A673 (cell line): ENCODE measurements around the gene ENDOU.

ENCODE experiments used
- EZH2 ChIP-seq: fragments of 200-600 bp; sonication (generic); IDR thresholded peaks from 2 replicates; pipeline ENCODE4 v1.6.1; 2017; ENCODE audit warnings: borderline replicate concordance, low read depth, mild to moderate bottlenecking, mixed read lengths, antibody characterized with exemption, low read length; ENCODE audit not compliant: poor library complexity, severe bottlenecking
- TF ChIP-seq, protein P1 (sequence below): fragments of 300-800, 200-600 bp; sonication (generic); conservative IDR thresholded peaks from 2 replicates; pipeline ENCODE4 v1.5.1; 2017; ENCODE audit warnings: low read depth, mild to moderate bottlenecking, antibody characterized with exemption, low read length, moderate library complexity, mixed read lengths

DNA sequence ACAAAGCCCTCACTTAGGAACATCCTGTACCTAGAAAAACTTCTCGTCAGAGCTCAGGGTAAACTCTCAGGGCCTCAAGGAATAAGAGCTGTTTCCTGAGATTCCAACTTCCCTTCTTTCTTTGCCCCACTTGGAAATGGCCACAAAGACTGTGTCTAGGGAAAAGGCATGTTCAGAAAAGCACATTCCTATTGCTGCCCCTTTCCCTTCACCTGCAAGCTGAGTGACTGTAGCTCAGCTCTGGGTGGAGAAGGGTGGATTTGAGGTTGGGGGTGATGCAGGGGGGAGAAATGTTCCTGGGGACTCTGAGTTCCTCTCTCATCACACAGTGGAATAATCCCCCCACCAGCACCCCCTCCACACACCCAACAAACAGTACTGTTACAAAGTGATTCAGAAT lies 6.8 kb downstream of the ENDOU start:
- no peak for TF ChIP-seq EZH2
- TF ChIP-seq, protein P1, sequence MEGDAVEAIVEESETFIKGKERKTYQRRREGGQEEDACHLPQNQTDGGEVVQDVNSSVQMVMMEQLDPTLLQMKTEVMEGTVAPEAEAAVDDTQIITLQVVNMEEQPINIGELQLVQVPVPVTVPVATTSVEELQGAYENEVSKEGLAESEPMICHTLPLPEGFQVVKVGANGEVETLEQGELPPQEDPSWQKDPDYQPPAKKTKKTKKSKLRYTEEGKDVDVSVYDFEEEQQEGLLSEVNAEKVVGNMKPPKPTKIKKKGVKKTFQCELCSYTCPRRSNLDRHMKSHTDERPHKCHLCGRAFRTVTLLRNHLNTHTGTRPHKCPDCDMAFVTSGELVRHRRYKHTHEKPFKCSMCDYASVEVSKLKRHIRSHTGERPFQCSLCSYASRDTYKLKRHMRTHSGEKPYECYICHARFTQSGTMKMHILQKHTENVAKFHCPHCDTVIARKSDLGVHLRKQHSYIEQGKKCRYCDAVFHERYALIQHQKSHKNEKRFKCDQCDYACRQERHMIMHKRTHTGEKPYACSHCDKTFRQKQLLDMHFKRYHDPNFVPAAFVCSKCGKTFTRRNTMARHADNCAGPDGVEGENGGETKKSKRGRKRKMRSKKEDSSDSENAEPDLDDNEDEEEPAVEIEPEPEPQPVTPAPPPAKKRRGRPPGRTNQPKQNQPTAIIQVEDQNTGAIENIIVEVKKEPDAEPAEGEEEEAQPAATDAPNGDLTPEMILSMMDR = no peak
